ENCODE data around the gene FRRS1L.

Gene FRRS1L

DNA sequence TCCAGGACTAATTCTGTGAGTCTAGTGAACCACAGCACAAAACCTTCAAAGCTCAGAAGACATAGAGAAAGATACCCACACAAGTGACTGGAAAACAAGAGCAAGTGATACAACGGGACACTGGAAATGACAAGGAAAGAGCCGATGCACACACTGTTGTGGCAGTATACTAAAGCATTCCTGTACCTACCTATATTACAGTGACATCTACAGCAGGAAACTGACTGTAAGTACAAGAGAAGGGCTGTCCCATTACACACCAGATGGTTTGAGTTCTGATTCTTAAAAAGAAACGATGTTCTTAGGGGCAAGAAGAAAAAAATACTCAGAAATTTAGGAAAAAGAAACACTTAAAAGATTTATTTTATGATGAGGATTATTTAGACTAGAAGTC, 65.8 kb downstream of the FRRS1L start:
- DNase-seq = no peak

DNA sequence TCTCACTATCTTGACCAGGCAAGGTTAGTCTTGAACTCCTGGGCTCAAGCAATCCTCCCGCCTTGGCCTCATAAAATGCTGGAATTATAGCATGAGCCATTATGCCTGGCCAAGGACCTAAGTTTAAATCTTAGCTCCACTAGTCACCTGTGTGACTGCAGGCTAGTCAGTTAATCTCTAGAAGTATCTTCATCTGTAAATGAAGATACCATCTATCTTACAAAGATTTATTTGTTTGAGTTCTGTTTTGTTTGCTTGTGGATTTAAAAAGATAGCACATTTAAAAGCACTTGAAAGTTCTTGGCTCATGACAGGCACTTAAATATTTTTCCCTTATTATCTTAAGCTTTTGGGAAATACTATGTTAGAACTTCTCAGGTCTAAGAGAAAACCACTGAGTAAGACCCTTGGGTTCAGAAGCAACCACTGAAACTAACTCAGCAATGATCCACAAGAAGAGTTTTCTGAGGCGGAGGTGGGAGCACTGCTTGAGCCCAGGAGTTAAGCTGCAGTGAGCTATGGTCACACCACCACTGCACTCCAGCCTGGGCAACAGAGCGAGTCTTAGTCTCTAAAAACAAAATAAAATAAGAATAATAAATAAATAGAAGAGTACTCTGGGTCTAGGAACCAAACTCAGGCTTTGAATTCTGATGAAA, 66.4 kb downstream of the FRRS1L start:
- no peak for DNase-seq

DNA sequence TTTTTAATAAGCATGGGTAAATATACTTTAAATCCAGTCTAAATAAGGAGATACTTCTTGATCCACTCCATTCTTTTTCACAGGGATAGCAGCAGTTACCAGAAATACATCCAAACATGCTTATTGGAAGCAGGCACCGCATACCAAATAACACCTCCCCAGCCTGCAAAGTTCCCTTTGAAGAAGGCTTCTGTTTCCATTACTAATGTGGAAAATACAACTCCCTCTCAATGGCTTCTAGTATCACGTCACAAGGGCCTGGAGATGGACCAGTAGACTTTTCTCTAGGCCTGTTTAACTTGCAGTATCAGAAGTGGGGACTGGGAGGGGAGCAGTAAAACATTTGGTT, 68.1 kb downstream of the FRRS1L start:
- no peak for DNase-seq

DNA sequence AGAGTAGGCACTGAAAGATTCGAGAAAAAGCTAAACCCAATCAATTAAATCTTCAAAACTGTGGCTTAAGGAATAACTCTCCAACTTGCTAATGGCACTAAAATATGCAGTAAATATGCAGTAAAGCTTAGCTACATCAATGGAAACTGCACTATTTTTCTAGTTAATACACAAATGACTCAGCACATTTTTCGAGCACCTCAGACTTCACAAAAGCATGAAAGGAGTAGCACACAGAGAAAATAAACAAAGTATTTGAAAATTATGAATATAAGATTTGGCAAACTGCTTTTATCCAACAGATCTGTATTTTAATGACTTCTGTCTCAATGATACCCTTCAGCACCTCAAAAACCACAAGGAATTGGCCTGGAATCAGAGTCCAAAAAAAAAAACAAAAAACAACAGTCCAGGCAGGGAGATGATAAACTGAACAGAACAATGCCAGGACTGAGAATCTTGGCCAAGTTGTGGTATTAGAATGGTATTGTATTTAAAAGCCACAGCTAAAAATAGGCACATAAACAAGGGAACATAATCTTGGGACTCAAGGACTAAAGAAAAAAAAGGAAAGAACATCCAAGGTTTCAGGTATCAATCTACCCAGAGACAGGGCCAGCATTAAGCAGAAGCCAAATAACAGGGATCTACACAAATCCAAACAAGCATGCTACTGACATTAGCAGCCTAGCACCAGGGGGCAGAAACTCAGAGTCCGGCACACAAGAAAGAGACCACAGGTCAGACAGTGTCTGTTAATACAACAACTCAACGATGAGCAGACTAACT, 68.7 kb downstream of the FRRS1L start:
- peak; percentile 67 for DNase-seq

DNA sequence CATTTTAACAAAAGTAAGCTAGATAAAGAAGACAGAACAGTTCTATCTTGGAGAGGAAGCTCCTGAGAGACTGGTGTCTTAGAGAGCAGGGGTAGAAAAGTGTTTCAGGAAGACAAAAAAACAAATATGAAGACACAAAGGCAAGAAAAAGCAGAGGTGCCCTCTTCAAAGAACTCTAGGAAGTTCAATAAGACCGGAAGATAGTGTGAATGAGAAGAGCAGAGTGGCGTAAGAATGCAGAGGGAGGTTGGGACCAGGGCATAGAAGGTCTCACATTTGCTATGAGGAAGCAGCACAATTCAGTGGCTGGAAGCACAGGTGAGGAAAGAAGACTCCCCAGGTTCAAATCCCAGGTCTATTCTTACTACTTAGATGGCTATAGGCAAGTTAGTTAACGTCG, 69.9 kb downstream of the FRRS1L start:
- no peak for DNase-seq

DNA sequence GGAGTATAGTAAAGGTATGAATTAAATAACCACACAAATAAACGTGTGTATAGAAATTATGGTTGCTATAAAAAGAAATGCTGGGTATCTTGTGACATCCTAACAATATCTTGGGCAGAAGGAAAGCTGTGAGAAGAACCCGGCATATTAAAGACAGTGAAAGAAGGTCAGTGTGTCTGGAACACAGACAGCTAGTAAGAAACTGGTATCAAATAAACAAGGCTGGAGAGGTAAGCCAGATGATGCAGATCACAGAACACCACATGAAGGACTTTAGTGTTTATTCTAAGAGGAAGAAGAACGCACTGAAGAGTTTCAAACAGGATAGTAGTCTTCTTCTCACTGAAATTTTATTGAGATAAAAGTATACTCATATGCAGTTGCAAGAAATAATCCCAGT, 71.7 kb downstream of the FRRS1L start:
- DNase-seq = no peak

DNA sequence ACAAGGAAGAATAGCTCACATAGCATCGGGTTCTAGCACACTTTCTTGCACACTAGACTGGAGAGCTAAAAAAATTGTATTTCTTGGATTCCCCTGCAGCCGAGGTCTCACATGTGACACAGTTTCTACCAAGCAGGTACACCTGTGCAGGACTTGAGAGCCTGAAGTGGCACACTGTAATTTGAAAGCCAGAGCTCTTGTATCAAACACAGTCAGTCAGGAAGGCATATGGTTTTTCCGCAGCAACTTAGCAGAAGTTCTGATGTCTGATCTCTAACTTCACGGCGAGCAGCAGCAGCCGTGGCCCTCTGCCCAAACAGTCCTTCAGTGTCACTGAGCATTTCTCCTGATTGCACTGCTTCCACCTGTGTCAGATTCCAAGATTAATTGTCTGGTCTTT, 72.8 kb downstream of the FRRS1L start:
- DNase-seq = no peak

DNA sequence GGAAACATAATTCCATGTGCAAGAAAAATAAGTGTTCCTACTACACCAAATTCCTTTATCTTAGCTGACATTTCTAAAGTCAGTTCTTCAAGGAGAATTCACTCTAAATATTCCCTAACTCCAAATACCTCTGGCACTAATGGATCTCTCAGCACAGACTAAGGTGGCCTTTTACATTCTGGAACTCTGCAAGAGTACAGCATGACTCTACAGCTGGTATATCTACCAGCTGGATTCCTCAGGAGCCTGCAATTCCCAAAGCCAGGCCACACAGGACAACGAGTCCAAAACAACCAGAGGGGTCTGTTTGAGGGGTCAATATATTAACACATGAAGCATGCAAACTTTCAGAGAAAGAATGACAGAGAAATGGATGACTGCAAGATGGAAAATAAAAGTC, 74.5 kb downstream of the FRRS1L start:
- no peak for DNase-seq

DNA sequence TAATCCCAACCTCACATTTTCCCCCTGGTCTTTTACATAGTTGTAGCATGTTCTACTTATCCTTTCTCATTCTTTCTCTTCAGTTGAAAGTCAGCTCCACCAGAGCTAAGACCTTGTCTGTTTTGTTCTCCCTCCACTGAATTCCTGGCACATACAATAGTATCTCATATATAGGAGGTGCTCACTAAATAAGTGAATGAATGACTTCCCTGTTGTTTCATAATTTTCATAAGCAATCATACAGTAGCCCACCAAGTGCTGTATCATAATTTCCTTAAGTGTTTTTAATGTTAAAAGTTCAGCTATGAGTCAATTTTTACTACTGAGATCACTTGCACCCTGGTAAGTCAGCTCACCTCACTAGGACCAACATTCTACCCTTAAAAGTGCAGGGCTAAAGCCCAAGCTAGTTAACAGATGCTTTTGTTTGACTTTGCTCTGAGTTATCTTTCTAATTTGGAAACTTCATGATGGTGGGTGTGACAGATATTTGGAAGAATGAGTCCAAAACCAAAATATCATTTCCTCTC, 74.9 kb downstream of the FRRS1L start:
- DNase-seq = no peak

DNA sequence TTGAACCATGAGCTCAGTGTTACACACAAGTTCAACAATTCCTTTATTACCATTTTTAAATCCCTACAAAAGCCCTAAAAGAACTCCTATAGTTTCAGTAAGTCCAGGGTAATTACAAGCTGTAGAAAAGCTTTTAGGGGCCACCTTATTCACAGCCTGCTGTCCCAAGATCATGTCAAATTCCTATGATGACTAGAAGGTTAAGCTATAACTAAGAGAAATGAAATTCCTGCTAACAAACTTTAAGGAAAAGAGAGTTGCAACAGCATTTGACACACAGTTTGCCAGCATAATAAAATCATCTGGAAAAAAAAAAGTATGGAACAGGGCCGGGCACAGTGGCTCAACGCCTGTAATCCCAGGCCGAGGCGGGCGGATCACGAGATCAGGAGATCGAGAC, 78.8 kb downstream of the FRRS1L start:
- DNase-seq = peak; percentile 60

DNA sequence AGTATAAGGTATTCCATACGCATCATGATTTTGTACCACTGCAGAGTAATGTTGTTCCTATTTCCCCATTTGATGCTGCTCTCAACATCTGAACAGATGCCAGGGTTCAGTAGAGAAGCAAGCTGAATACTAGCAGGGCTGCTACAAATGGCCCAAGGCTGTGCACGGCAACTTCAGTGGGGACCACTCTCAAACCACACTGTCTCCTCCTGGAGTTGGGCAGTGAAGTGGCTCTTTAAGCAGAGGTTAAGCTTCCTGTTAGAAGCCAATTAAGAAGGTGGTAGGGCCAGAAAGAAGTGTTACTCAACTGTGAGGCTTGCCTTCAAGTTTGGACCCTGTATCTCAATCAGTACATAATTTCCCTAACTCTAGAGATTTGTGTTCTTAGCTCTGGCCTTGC, 79.3 kb downstream of the FRRS1L start:
- DNase-seq = no peak

DNA sequence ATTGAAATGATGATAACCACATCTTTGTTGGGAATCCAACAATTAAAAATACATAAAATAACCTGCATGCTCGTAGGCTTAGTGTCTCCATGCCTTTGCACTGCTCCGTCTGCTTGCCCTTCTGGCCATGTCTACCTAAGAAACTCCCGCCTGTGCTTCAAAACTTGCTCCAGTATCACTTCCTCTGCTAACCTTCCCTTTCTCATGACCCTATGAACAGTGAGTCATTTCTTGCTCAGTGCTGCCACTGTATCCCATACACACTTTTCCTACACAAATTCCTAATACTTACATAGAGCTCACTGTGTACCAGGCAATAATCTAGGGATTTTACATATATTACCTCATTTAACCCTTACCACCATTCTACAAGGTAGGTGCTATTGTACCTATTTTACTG, 80.8 kb downstream of the FRRS1L start:
- DNase-seq = peak; percentile 52

DNA sequence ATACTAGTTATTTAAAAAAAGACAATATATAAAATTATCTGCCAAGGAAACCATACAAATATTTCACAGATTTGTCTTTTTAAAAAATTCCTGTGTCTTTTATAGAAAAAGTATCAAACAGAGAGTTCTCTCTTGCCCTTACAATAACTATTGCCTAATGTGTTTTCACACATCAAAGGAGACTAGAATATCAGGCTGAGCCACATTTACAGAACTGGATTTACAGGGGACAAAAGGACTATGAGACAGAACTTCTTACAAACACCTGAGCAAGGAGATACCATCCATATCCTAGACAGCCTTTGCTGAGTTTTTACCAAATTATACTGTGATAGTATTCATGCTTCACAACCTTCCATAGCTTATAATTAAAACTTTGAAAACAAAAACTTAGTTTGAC, 81.5 kb downstream of the FRRS1L start:
- no peak for DNase-seq

DNA sequence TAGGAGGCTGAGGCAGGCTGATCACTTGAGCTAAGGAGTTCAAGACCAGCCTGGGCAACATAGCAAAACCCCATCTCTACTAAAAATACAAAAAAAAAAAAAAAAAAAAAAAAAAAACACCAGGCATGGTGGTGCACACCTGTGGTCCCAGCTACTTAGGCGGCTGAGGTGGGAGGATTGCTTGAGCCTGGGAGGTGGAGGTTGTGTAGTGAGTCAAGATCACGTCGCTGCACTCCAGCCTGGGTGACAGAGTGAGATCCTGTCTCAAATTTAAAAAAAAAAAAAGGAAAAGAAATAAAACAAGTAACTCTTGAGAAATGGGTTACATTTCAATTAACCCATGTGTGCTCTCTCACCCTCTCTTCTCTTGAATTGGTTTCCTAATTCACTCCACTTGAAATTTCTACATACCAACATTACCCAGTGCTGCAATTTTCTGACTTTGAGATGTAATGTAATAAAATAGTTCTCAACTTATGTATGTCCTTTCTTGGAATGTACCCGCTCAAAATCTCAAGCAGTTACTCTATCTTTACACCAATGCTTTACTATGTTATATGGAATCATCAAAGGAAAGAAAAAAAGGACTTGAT, 83.1 kb downstream of the FRRS1L start:
- no peak for DNase-seq

DNA sequence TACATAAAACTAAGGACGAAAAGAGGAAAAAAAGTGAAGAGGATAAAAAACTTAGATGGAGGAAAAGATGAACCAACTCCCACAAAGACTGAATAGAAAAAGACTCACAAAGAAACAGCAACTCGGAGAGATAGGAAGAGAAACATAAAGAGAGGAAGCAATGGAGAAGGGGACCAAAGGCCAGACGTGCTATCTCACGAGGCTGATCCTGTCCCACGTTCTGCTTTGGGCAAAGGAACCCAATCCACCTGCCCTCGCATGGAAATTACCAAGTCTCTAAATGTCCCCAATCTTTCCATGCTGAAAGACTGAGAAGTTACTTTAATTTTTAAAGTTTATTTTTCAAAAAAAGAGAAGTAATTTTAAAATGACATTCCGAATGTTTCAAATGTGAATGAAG, 83.9 kb downstream of the FRRS1L start:
- DNase-seq = no peak

DNA sequence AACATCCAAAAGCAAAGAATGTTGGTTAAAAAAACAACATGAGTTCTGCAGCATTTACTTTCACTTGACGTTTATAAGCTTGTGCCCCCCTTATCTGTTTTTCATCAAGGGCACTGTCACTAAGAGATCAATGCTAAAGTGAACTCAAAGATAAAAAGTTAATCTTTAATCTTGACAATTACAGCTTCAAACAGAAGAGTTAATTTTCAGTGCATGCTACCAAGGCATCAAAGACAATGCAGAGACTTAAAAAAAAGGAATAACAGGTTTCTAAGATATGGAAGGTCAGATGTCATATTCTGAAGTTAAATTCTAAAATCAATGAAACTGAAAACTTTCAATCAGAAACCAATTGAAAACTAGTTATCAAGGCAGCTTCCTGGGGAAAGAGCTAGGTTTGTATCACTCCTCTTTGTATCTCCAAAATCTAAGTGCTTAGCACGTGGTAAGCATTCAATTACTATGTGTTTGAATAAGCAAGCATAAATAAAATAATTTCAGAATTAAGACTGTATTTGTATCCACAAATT, 84.9 kb downstream of the FRRS1L start:
- no peak for DNase-seq
